NCI-H82 treated with DMSO at 0.1 percent for 48 hours (cell line): ENCODE data around the gene KRTAP10-11.
"Not testable (repeated sequence)": the region's sequence is repeated elsewhere in the genome, so short reads cannot be mapped to it uniquely, and the experiment has no call there.

Experiments used
- DNase-seq: peaks from one replicate; lab custom pipeline; 2025; ENCODE audit not compliant: unreplicated experiment; lab: John Stamatoyannopoulos, UW

Gene KRTAP10-11

DNA sequence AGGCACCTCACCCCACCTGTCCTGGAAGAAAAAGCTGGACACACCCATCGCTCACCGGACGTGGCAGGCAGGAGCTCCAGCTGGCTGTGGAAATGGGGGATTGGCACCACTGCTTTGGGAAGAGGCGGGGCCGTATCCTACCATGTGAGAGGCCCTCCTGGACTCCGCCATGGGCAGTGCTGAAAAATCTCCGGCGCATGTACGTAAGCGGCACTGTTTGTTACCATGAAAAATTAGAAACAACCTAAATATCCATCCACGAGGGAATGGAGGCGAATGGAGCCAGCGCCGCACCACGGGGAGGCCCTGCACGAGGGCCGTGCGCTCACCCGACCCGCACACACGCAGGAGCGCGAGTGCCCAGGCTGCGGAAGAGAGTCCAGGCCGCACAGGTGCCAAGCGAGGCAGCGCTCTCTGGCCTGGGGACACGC lies 31.2 kb upstream of the KRTAP10-11 start:
- DNase-seq = no peak

DNA sequence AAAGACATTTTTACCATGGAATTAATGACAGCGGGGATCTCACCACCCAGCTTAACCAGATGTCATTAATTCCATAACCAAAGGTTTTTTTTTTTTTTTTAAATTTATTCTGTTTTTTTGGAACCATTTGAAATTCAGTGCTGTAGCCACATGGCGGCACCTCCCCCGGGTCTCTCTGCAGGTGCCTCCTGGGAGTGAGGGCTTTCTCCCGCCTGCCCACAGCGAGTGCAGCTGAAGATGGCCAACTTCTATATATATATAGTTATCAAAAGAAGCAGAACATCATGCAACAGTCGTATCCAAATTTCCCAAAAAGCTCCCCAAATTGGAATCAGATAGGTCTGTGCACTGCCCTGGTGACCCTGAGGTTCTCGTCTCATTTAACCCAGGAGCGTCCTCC lies 30.7 kb upstream of the KRTAP10-11 start:
- no peak for DNase-seq

DNA sequence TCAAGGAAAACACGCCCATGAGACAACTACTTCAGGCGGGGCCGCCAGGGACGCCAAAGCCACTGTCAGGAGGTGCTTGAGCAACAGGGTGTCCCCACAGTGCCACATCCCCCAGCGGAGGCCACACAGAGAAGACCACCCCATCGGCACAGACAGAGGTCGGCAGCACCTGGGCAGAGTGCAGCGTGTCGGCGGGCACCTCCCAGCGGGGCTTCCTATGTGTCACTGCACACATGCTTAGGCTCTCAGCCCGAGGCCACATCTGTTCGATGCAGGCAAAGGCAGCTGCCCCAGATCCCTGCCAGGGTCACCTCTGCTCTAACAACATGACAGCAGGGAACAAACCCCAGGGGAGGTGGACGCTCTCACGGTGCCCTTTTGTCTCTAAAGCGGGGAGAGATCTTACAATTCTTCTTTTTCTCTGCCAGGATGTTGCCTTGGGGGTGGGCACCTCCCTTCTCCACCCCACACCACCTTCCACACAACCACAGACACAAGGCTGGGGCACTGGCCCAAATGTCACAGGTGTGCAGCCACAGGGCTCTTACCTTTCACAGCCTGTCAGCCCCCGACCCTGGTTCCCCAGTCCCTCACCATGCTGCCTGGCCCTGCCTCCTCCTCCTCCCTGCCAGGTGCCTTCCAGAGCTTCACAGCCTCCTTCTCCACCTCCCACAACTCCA lies 30.2 kb upstream of the KRTAP10-11 start:
- DNase-seq = no peak

DNA sequence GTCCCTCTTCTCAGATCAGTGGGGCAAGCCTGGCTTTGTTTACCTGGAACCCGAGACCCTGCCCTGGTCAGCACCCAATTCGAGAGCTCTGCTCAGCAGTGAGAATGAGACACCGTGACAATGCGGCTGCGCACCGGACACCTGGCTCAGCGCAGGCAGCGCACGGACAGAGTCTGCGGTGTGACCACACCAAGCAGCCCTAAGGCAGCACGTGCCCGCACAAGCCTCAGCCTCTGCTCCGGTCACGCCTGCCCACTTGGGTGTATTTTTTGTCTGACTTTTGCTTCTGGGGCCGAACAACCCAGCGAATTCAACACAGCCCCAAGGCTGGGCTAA lies 29.7 kb upstream of the KRTAP10-11 start:
- DNase-seq = no peak

DNA sequence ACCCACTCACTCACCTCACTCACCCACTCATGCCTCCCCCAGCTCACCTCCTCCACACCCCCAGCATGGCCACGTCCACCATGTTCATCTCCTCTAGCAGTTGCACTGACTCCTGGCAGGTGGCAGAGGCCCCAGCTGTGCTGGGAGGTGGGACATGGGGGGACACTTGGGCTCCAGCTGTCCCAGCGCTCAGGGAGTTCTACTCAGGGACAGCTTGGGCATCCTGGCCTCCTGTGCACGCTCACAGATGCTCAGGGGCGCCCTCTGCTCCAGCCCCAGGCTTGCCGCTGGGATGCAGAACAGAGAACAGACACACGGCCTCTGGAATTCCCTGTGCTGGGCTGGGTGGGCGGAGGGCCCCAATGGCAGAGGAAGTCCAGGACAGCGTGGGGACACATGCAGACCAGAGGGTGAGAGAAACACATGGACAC lies 29.1 kb upstream of the KRTAP10-11 start:
- no peak for DNase-seq

DNA sequence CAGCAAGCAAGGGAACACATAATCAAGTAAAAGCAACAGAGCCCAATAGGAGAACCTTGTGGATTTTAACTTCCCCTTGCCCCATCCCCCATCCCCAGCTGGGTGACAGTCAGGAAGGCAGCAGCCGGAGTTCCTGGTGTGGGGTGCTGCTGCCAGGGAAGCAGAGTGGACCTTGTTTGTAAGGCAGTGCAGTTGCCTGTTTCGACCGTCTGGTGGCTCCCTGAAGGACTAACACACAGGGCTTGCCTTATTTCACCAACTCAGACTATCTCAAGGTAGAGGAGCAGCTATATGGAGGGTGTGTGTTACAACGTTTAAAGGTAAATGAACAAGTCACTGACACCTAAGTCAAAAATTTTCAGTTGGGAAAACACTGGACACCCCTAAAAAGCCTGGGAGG lies 27.7 kb upstream of the KRTAP10-11 start:
- no peak for DNase-seq

DNA sequence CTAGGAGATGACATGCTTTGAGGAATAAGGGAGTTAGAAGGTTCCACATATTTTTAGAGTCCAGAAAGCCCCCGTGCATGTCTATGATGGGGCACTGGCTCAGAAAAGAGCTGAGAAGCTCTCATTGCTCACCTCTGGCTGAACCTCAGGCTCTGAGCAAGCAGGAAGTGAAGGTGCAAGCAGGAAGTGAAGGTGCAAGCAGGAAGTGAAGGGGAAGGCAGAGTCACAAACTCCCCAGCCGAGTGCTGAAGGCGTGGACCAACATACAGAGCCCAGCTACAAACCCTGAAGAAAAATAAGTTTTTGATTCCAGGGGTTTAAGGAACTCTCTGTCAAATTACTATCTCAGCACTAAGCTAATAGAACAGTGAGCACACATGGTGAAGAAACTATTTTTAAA lies 27.3 kb upstream of the KRTAP10-11 start:
- DNase-seq = no peak

DNA sequence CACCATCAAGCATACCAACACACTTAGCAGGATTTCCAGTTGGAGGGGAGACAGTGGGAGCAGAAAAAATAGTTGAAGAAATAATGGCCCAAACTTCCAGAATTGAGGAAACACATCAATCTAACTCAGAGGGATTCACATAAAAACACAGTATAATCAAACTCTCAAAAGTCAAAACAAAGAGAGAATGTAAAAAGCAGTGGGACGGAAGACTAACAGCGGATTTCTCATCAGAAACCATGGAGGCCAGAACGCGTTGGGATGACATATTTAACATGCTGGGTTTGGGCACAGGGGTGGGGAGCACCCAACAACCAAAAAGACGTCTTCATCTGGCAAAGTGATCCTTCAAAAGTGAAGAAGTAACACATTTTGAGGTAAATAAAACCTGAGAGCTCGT lies 26.3 kb upstream of the KRTAP10-11 start:
- no peak for DNase-seq

DNA sequence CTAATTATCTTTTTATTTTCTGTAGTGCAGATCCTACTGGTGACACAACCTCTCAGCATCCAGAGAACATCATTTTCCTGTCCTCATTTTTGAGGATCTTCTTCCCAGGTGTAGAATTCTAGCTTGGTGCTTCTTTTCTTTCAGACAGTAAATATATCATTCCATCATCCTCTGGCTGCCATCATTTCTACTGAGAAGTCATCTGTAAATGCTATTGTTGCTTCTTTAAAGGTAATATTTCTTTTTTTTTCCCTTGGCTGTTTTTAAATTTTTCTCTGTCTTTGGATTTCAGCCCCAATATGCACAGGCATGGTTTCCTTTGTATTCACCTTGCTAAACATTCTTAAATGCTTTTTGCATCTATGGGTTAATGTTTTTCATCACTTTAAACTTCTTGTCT lies 22.6 kb upstream of the KRTAP10-11 start:
- DNase-seq = no peak

DNA sequence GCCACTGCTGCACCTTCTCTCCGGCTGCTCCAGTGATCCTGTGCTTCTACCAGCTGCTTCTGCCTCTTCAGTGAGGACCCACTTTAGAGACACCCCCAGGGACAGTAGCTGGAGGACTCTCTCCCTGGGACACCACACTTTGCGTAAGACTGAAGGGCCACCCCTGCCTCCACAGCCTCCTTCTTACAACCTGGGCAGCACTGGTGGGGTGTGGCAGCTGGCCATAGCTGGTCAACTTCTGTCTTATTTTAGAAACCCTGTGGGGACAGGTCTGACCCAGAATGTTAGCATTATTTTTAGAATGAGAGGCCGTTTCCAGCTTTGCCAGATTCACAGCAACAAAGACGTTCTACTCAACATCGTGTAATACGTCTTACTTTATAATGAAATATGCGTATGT lies 20.5 kb upstream of the KRTAP10-11 start:
- no peak for DNase-seq

DNA sequence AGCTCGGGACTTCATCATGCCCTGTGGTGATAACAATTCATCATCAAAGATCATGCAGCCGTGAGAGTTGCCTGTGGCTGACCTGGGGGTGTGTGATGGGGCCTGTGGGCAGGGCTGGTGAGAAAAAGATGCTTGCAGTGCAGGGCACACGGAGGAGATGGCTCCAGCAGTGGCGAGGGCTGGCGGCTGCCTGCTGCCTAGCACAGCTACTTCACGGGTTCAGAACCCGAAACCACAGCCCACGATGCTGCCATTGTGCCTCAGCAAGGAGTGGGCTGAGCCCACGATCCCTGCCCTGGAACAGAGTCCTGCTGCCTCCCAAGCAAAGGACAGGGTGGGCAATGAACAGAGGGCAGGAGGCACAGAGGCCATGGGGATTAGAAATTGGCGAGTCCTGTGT lies 20.0 kb upstream of the KRTAP10-11 start:
- DNase-seq = no peak

DNA sequence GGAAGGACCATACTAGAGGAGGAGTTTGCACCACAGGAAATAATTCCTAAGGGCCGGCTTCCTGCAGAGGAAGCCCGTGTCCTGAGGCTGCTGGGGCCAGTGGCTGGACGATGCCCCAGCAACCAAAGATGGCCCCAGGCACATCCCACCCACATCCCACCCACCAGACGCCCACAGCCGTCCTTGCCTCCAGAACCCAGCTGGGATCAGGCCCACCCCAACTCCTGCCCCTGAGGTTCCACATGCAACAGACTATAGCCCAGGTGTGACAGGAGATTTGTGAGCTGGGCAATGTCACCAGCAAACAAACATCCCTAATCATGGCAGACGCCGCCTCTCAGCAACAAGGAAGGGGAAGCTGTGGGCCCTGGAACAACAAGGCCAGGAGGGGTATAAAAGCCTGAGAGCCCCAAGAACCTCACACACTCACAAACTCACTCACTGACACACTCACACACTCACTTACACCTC lies 19.5 kb upstream of the KRTAP10-11 start, which contains the start of gene KRTAP10-9:
KRTAP10-9 (plus strand) TSS at position 421 of the 471 bp plus-strand sequence. CDS start 79 bp downstream, outside the sequence.
- no peak for DNase-seq

DNA sequence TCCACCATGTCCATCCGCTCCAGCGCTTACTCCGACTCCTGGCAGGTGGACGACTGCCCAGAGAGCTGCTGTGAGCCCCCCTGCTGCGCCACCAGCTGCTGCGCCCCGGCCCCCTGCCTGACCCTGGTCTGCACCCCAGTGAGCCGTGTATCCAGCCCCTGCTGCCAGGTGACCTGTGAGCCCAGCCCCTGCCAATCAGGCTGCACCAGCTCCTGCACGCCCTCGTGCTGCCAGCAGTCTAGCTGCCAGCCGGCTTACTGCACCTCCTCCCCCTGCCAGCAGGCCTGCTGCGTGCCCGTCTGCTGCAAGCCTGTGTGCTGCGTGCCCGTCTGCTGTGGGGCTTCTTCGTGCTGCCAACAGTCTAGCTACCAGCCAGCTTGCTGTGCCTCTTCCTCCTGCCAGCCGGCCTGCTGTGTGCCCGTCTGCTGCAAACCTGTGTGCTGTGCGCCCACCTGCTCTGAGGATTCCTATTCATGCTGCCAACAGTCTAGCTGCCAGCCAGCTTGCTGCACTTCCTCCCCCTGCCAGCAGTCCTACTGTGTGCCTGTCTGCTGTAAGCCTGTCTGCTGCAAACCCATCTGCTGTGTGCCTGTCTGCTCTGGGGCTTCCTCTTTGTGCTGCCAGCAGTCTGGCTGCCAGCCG lies 18.9 kb upstream of the KRTAP10-11 start:
- DNase-seq = not testable (repeated sequence)

DNA sequence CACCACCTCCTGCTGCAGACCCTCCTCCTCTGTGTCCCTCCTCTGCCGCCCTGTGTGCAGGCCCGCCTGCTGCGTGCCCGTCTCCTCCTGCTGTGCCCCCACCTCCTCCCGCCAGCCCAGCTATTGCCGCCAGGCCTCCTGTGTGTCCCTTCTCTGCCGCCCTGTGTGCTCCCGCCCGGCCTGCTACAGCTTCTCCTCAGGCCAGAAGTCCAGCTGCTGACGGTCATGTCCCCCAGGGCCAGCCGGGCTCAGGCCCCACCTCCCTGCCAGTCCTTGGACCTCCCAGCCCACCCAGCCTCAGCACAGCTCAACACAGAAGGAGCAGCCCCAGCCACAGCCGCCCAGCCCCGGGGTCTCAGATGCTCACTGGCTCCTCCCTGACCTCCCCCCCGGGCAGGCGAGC lies 18.4 kb upstream of the KRTAP10-11 start:
- not testable (repeated sequence) for DNase-seq

DNA sequence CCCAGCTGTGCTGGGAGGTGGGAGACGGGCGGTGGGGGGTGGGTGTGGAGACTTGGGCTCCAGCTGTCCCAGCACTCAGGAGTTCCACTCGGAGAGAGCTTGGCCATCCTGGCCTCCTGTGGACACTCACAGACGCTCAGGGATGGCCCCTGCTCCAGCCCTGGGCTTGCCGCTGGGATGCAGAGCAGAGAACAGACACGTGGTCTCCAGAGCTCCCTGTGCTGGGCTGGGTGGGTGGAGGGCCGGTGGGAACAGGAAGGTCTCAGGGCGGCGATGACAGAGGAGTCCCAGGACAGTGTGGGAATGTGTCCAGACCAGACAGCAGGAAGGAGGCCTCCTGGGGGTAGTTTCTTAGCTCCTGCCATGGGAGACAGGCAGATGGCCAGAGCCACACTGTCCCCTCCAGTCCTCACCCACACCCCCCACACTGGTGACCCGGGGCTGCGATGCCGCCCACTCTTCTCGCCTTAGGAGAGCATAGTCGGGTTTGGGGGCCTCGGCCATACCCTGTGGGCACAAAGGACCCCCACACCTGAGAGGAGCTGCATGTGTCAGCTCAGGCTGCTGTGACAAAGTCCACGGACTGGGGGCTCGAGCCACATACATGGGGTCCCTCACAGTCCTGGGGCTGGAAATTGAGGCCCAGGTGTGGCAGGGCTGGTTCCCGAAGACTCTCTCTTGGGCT lies 17.4 kb upstream of the KRTAP10-11 start:
- no peak for DNase-seq

DNA sequence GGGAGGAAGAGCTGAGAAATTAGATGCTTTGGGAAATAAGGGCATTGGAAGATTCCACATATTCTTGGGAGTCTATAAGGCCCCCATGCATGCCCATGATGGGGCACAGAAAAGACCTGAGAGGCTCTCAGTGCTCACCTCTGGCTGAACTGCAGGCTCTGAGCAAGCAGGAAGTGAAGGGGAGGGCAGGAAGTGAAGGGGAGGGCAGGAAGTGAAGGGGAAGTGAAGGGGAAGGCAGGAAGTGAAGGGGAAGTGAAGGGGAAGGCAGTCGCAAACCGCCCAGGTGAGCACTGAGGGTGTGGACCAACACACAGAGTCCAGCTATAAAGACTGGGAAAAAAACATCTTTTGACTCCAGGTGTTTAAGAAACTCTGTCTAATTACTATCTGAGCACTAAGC lies 15.8 kb upstream of the KRTAP10-11 start:
- DNase-seq = no peak

DNA sequence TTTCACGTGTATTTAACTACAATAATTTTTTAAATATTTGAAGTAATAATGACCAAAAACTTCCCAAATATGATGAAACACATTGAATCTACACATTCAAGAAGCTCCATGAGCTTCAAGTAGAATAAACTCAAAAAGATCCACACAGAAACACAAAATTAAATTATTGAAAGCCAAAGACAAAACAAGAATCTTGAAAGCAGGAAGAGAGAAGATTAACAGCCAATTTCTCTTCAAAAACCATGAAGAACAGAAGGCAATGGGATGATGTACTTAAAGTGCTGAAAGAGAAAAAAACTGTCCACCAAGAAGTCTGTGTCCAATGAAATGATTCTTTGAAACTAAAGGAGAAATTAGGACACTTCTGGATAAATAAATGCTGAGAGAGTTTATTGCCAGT lies 14.1 kb upstream of the KRTAP10-11 start:
- DNase-seq = no peak

DNA sequence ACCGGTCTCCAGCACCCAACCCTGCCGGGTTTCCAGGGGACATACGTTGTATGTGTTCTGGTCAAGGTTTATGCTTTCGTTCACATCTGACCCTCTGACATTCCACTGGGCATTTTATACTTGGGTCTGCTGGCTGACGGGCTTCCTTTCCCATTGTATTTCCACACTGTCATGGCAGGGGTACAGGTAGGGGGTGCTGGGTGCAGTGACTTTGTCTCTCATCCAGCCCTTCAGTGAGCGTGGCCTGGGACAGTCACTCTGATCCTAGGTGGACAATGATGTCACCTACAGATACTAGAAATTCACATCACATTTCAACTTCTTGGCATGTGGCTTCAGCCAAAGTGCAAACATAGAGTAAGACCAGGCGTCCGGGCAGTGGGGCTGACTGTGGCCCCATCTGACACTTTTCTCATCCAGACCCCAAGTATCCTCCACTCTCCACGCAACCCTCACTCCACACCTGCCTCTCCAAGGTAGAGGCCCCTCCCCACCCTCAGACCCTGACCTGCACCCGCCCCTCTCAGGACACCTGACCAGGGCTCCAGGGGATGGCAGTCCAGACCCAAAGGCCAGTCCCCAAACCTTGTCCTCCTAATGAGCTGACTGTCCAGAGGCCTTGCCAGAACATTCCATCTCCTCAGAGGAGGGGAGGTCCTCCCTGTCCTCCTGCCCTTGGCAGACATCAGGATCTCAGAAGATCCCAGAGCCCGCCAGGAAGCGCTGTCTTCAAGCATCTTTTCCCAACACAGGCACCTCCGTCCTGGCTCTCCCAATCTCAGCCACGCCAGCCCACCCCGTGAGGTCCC lies 9.8 kb upstream of the KRTAP10-11 start:
- no peak for DNase-seq

DNA sequence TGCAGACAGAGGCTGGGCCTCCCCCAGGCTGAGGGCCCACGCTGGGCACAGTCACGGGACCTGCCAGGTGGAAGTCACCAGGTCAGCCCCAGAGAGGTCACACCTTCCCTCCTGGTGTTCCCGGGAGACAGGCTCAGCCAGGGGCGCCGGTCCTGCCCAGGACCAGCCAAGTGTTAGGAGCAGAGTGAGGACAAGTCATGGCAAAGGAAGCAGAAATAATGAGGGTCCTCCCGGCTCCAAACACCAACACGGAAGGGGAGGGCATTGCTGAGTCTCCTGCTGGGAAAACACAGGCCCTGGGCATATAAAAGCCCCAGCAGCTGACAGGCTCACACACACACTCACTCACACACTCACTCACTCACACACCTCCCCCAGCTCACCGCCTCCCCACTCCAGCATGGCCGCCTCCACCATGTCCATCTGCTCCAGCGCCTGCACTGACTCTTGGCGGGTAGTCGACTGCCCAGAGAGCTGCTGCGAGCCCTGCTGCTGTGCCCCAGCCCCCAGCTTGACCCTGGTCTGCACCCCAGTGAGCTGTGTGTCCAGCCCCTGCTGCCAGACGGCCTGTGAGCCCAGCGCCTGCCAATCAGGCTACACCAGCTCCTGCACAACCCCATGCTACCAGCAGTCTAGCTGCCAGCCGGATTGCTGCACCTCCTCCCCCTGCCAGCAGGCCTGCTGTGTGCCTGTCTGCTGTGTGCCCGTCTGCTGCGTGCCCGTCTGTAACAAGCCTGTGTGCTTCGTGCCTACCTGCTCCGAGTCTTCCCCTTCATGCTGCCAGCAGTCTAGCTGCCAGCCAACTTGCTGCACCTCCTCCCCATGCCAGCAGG lies 9.0 kb upstream of the KRTAP10-11 start, which contains the start of gene KRTAP10-10:
KRTAP10-10 (plus strand) TSS at position 339 of the 833 bp plus-strand sequence; CDS start at position 401, 62 bp downstream.
- DNase-seq = no peak

DNA sequence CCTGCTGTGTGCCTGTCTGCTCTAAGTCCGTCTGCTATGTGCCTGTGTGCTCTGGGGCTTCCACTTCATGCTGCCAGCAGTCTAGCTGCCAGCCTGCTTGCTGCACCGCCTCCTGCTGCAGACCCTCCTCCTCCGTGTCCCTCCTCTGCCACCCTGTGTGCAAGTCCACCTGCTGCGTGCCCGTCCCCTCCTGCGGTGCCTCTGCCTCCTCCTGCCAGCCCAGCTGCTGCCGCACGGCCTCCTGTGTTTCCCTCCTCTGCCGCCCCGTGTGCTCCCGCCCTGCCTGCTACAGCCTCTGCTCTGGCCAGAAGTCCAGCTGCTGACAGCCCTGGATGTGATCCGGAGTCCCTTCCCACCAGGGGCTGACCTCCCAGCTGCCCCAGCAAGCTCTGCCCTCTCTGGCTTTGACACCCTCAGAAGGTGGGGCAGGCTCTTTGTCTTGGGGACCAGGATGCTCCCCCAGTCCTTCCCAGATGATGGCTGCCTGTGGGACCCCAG lies 8.3 kb upstream of the KRTAP10-11 start:
- not testable (repeated sequence) for DNase-seq
